SK-N-MC (cell line): Measurements from ENCODE around the gene ZMYND8.
"Not testable (repeated sequence)": the region's sequence is repeated elsewhere in the genome, so short reads cannot be mapped to it uniquely, and the experiment has no call there.

ENCODE experiments used
- DNase-seq: peaks from one replicate; pipeline ENCODE4 v3.0.0-alpha.2; 2011; ENCODE audit warnings: low read depth, low spot score
- H3K27ac ChIP-seq: fragments of 200-600 bp; sonication (generic); 2 replicates; pipeline ENCODE4 v1.5.1; 2016; ENCODE audit warnings: mixed run types
- H3K36me3 ChIP-seq: fragments of 200-600 bp; sonication (generic); 2 replicates; pipeline ENCODE4 v1.6.1; 2017; ENCODE audit warnings: antibody characterized with exemption, low read length, mixed read lengths; ENCODE audit not compliant: insufficient read depth
- H3K4me3 ChIP-seq: fragments of 200-600 bp; sonication (generic); 2 replicates; pipeline ENCODE4 v1.5.1; 2016
- H3K9ac ChIP-seq: fragments of 200-600 bp; sonication (generic); 2 replicates; pipeline ENCODE4 v1.8.0; 2017; ENCODE audit warnings: mixed run types, mixed read lengths; ENCODE audit not compliant: insufficient read length
- H3K9me3 ChIP-seq: fragments of 200-600 bp; sonication (generic); 2 replicates; pipeline ENCODE4 v1.6.1; 2017; ENCODE audit warnings: low read depth, mild to moderate bottlenecking, antibody characterized with exemption, low read length, moderate library complexity, mixed read lengths
- EZH2 ChIP-seq: fragments of 200-600 bp; sonication (generic); IDR thresholded peaks from one replicate; pipeline ENCODE4 v1.6.1; 2017; ENCODE audit warnings: antibody characterized with exemption
- FOXP2 ChIP-seq: optimal IDR thresholded peaks from 2 replicates; pipeline ENCODE3; 2011; ENCODE audit warnings: mild to moderate bottlenecking, moderate library complexity; ENCODE audit not compliant: insufficient read depth; ENCODE audit errors: extremely low read length, control extremely low read depth
- POLR2AphosphoS5 ChIP-seq: IDR thresholded peaks from 2 replicates; pipeline ENCODE4 v1.6.1; 2012; ENCODE audit warnings: mild to moderate bottlenecking, low read depth, low read length, borderline replicate concordance

The ZMYND8 gene

DNA sequence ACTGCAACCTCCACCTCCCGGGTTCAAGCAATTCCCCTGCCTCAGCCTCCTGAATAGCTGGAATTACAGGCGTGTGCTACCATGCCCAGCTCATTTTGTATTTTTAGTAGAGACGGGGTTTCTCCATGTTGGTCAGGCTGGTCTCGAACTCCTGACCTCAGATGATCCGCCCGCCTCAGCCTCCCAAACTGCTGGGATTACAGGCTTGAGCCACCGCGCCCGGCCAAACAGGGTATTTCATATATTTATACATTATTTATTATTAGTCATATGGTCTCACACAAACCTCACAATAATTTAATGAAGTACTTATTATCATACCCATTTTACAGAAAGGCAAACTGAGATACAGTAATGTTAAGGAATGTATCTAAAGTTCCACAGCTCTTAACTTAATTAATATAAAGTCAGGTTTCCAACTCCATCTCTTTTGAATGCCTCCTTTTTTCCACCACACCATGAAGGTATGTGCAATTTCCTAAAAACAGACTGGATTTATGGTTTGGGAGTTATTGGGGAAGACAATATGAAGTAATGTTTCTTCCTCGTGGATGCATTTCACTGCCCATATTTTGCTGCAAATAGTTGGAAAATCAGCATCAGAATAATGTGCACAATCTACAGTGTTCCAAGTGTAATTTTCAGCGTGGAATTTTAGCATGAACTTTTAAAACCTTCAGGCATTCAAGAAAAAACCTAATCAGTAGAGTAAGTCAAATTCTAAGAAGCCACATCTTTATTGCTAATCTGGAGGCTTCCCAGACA is 65.7 kb downstream of the ZMYND8 start:
- H3K9me3 ChIP-seq, result no peaks in the 10 kb centered on the region
- H3K4me3 ChIP-seq, result no peak overlapping the region
- DNase-seq, result no peak
- peaks cover 74% of the 10 kb centered on the region for H3K36me3 ChIP-seq
- TF ChIP-seq POLR2AphosphoS5, result no peak
- TF ChIP-seq EZH2, result no peak
- no peak for TF ChIP-seq FOXP2
- H3K27ac ChIP-seq, result no peak overlapping the region
- no peak overlapping the region for H3K9ac ChIP-seq

DNA sequence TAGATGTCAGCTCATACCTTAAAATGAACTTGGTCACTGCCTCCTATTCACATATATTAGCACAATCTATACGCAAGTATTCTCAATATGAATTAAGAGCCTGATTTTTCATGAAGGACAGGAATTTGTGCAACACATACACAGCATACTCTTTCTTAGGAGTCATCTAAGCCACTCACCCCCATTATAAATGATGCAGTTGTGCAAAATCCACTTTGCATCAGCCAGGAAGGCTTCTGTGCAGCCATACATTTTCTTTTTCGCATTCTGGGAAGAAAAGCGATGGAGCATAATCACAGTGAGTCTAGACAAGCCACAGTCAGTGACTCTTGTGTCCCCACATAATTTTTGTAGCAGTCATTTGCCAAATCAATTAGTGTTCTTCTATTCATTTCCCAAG is 66.5 kb downstream of the ZMYND8 start:
- TF ChIP-seq POLR2AphosphoS5 (no peak), FOXP2 (no peak), EZH2 (no peak)
- Histone ChIP-seq H3K36me3 (peaks cover 73% of the 10 kb centered on the region), H3K4me3 (no peak overlapping the region), H3K9ac (no peak overlapping the region), H3K9me3 (no peaks in the 10 kb centered on the region), H3K27ac (no peak overlapping the region)
- no peak for DNase-seq

DNA sequence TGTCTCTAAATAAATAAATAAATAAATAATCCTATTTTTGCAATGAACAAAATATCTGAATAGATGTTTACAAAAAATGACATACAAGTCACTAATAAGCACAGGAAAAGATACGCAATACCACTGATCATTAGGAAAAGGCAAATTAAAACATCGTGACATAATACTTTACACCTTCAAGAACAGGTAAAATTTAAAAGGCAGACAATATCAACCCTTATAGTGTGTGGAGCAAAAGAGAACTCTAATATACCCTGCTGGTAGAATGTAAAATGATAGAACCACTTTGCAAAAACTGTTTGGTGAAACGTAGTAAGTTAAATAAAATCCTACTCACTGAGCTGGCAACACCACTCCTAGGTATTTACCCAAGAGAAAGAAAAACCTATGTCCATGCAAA is 67.4 kb downstream of the ZMYND8 start:
- peaks cover 70% of the 10 kb centered on the region for H3K36me3 ChIP-seq
- no peak overlapping the region for H3K9ac ChIP-seq
- TF ChIP-seq FOXP2, result no peak
- TF ChIP-seq POLR2AphosphoS5, result no peak
- TF ChIP-seq EZH2, result no peak
- no peak for DNase-seq
- H3K9me3 ChIP-seq, result no peaks in the 10 kb centered on the region
- H3K4me3 ChIP-seq, result no peak overlapping the region
- H3K27ac ChIP-seq, result no peak overlapping the region

DNA sequence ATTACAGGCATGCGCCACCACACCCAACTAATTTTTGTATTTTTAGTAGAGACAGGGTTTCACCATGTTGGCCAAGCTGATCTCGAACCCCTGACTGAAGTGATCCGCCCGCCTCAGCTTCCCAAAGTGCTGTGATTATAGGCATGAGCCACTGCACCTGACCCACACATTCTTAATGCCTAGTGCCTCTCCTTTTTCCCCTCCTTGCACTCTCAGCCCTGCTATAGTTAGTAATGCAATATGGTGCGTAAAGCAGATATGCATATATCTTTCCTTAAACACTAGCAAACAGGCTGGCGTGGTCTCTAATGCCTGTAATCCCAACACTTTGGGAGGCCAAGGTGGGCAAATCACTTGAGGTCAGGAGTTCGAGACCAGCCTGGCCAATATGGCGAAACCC is 68.0 kb downstream of the ZMYND8 start:
- H3K9me3 ChIP-seq, H3K4me3 ChIP-seq, H3K27ac ChIP-seq, H3K9ac ChIP-seq, DNase-seq: not testable (repeated sequence)
- H3K36me3 ChIP-seq, result peaks cover 67% of the 10 kb centered on the region

DNA sequence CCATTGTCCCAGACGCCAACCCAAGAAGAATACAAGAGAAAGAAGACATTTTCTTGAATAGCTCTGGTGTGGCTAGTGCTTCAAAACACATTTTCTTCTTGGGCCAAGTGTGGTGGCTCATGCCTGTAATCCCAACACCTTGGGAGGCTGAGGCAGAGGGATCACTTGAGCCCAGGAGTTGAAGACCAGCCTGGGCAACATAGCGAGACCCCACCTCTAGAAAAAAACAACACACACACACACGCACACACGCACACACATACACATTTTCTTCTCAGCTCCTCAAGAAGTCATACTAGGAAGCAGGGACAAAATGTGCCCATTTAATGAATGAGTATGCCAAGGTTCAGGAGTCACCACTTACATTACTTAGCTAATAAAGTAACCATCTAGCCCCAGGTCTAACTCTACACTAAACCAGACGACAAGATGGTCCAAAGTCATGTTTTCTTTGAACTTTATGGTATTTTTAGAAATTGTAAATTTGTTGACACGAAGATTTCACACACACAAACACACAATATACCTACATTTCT is 68.8 kb downstream of the ZMYND8 start:
- no peak for DNase-seq
- Histone ChIP-seq H3K9me3 (no peaks in the 10 kb centered on the region), H3K9ac (no peak overlapping the region), H3K27ac (no peak overlapping the region), H3K36me3 (peaks cover 72% of the 10 kb centered on the region), H3K4me3 (no peak overlapping the region)
- TF ChIP-seq FOXP2, result no peak
- TF ChIP-seq POLR2AphosphoS5, result no peak
- TF ChIP-seq EZH2, result no peak

DNA sequence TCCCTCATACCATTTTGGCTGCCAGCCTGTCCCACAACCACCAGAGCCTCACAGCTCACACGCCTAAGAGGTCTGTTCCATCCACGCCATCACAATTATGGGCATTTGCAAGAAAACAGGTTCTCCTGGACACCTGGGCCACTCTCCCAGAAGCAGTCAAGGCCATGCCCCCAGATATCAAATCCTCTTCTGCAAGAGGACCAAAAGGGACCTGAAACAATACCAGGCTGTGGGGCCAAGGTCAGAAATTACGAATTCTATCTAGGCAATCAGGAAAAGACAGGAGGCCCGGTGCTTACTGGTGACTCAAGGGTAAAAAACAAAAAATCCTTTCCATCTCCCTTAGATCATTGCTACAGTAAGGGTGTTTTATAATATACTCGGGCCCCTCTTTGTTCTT is 69.8 kb downstream of the ZMYND8 start:
- Histone ChIP-seq H3K9me3 (no peaks in the 10 kb centered on the region), H3K4me3 (no peak overlapping the region), H3K9ac (no peak overlapping the region), H3K27ac (no peak overlapping the region), H3K36me3 (peaks cover 65% of the 10 kb centered on the region)
- TF ChIP-seq POLR2AphosphoS5, result no peak
- no peak for TF ChIP-seq EZH2
- TF ChIP-seq FOXP2, result no peak
- no peak for DNase-seq

DNA sequence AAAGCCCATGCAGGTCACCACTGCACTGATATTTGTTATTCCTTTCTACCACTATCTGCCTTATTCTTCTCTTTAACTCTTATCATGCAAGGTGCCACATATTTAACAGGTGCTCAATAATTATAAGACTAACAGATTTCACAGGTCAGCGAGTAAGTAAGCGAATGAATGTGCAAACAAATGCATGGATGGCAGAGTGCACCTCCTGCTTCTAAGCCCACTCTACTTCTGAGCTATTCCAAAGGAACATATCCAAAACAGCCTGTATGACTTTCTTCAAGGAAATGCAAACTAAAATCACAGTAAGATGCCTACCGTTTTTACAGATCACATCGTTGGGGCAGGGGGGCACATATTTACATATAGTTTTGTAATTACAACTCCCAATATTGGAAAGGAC is 71.3 kb downstream of the ZMYND8 start:
- H3K27ac ChIP-seq, result no peak overlapping the region
- peaks cover 57% of the 10 kb centered on the region for H3K36me3 ChIP-seq
- no peaks in the 10 kb centered on the region for H3K9me3 ChIP-seq
- TF ChIP-seq POLR2AphosphoS5 (no peak), FOXP2 (no peak)
- H3K9ac ChIP-seq, result no peak overlapping the region
- no peak for DNase-seq
- H3K4me3 ChIP-seq, result no peak overlapping the region

DNA sequence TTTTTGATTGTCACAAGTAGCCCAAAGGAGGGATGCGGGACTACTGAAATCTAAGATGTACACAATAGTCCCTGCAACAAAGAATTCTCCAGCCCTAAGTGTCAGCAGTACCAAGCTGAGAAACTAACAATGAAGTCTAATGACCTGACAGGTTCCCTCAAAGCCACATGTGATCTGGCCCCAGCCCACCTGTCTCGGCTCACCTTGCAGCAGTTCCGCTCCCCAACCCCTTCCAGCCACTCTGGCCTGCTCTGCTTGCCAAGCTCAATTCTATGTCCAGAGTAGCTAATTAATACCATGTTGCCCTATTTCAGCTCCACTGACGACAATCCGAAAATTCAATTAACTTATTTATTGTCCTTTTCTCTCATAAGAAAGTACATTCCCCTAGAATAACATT is 72.1 kb downstream of the ZMYND8 start:
- H3K9ac ChIP-seq, result no peak overlapping the region
- H3K9me3 ChIP-seq, result no peaks in the 10 kb centered on the region
- H3K36me3 ChIP-seq, result peaks cover 51% of the 10 kb centered on the region
- no peak for DNase-seq
- H3K4me3 ChIP-seq, result no peak overlapping the region
- TF ChIP-seq POLR2AphosphoS5 (no peak), EZH2 (no peak), FOXP2 (no peak)
- H3K27ac ChIP-seq, result no peak overlapping the region

DNA sequence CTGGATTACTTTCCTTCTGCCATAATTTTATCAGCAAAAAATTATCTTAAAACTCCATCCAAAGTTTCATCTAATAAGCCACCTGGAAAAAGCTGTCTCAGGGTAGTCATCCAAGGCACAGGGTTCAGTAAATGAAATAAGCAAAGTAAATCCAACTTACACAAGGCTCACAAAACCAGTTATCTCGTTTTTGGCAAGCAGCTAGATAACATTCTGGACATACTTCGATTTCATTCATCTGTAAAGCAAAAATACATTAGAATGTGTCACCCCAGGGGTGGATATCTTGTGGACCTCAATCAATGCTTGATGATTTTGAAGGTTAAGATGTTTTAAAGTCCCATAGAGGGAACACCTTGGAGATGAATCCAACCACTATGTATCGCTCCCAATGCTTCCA is 73.1 kb downstream of the ZMYND8 start:
- TF ChIP-seq POLR2AphosphoS5 (no peak), EZH2 (no peak), FOXP2 (no peak)
- Histone ChIP-seq H3K4me3 (no peak overlapping the region), H3K9ac (no peak overlapping the region), H3K9me3 (no peaks in the 10 kb centered on the region), H3K36me3 (peaks cover 48% of the 10 kb centered on the region; the same call in 1 of the 2 replicates), H3K27ac (no peak overlapping the region)
- DNase-seq, result no peak
